ENCODE results near the gene EVI5L. TPM values are rescaled to one million over a fixed set of nuclear protein-coding genes. Genes with fewer than 3 reads are reported as not detected.
"Not testable (repeated sequence)": the region's sequence is repeated elsewhere in the genome, so short reads cannot be mapped to it uniquely, and the experiment has no call there.

The EVI5L gene
- total RNA-seq, 1 donor from 2014 or later, result 9.2 TPM

GRCh38 chr19:7792281-7792680 is 37.7 kb upstream of the EVI5L start:
- Histone ChIP-seq H3K36me3 (ENCODE audit: control insufficient read depth, insufficient read depth, low read length) (no peaks in the 10 kb centered on the region), H3K4me3 (ENCODE audit: low read depth, low read length) (no peak overlapping the region), H3K27me3 (ENCODE audit: control insufficient read depth, insufficient read depth, low read length) (peaks cover 6% of the 10 kb centered on the region)
- TF ChIP-seq CTCF (IDR thresholded peaks at IDR 0.05; ENCODE audit: insufficient read depth, low read length, severe bottlenecking), result no peak
- no peak for FAIRE-seq
- DNase-seq (ENCODE audit: low read depth), result no peak

GRCh38 chr19:7792701-7793100 is 37.3 kb upstream of the EVI5L start:
- not testable (repeated sequence) for H3K27me3 ChIP-seq (ENCODE audit: control insufficient read depth, insufficient read depth, low read length); H3K36me3 ChIP-seq (ENCODE audit: control insufficient read depth, insufficient read depth, low read length); DNase-seq (ENCODE audit: low read depth); FAIRE-seq; H3K4me3 ChIP-seq (ENCODE audit: low read depth, low read length)

GRCh38 chr19:7793493-7793892 is 36.5 kb upstream of the EVI5L start:
- Histone ChIP-seq H3K4me3 (ENCODE audit: low read depth, low read length) (no peak overlapping the region), H3K27me3 (ENCODE audit: control insufficient read depth, insufficient read depth, low read length) (peaks cover 6% of the 10 kb centered on the region), H3K36me3 (ENCODE audit: control insufficient read depth, insufficient read depth, low read length) (no peaks in the 10 kb centered on the region)
- FAIRE-seq, result no peak
- DNase-seq (ENCODE audit: low read depth), result no peak
- TF ChIP-seq CTCF (IDR thresholded peaks at IDR 0.05; ENCODE audit: insufficient read depth, low read length, severe bottlenecking), result no peak

GRCh38 chr19:7795555-7796161 is 34.4 kb upstream of the EVI5L start:
- FAIRE-seq (no peak), DNase-seq (ENCODE audit: low read depth) (peak; percentile 18)
- H3K36me3 ChIP-seq (ENCODE audit: control insufficient read depth, insufficient read depth, low read length), result no peaks in the 10 kb centered on the region
- TF ChIP-seq CTCF (IDR thresholded peaks at IDR 0.05; ENCODE audit: insufficient read depth, low read length, severe bottlenecking), result no peak
- H3K27me3 ChIP-seq (ENCODE audit: control insufficient read depth, insufficient read depth, low read length), result no peaks in the 10 kb centered on the region
- no peak overlapping the region for H3K4me3 ChIP-seq (ENCODE audit: low read depth, low read length)

GRCh38 chr19:7799640-7800355 is 30.2 kb upstream of the EVI5L start:
- peak; percentile 44 for TF ChIP-seq CTCF (IDR thresholded peaks at IDR 0.05; ENCODE audit: insufficient read depth, low read length, severe bottlenecking)
- DNase-seq (ENCODE audit: low read depth), result peak; percentile 56
- Histone ChIP-seq H3K36me3 (ENCODE audit: control insufficient read depth, insufficient read depth, low read length) (no peaks in the 10 kb centered on the region), H3K4me3 (ENCODE audit: low read depth, low read length) (no peak overlapping the region), H3K27me3 (ENCODE audit: control insufficient read depth, insufficient read depth, low read length) (no peaks in the 10 kb centered on the region)
- no peak for FAIRE-seq

- TF ChIP-seq CTCF (IDR thresholded peaks at IDR 0.05; ENCODE audit: insufficient read depth, low read length, severe bottlenecking), result no peak
- H3K27me3 ChIP-seq (ENCODE audit: control insufficient read depth, insufficient read depth, low read length), result no peaks in the 10 kb centered on the region
- DNase-seq (ENCODE audit: low read depth) (no peak), FAIRE-seq (no peak)
- no peaks in the 10 kb centered on the region for H3K36me3 ChIP-seq (ENCODE audit: control insufficient read depth, insufficient read depth, low read length)
- no peak overlapping the region for H3K4me3 ChIP-seq (ENCODE audit: low read depth, low read length)
Observed at GRCh38 chr19:7801020-7801570, 28.9 kb upstream of the EVI5L start.
